Hepatocyte (in vitro differentiated cells): ENCODE data around the gene ZNF710. TPM values are rescaled to one million over a fixed set of nuclear protein-coding genes. Genes with fewer than 3 reads are reported as not detected.

Experiments
- DNase-seq: peaks from one replicate; pipeline ENCODE4 v3.0.0-alpha.2; 2016; ENCODE audit warnings: low spot score
- H2AFZ ChIP-seq: fragments of 200-600 bp; sonication (generic); 2 replicates; pipeline ENCODE4 v1.6.0; 2016; ENCODE audit warnings: antibody characterized with exemption, mild to moderate bottlenecking
- H3K27ac ChIP-seq: fragments of 200-600 bp; sonication (generic); 2 replicates; pipeline ENCODE4 v1.5.1; 2016; ENCODE audit warnings: mild to moderate bottlenecking
- H3K27me3 ChIP-seq: fragments of 200-600 bp; sonication (generic); 2 replicates; pipeline ENCODE4 v1.6.1; 2016
- H3K36me3 ChIP-seq: fragments of 200-600 bp; sonication (generic); replicated peaks from 2 replicates; pipeline ENCODE4 v1.5.1; 2016; ENCODE audit warnings: low read depth; ENCODE audit not compliant: insufficient read depth
- H3K4me1 ChIP-seq: fragments of 200-600 bp; sonication (generic); 2 replicates; pipeline ENCODE4 v1.5.1; 2016; ENCODE audit warnings: mild to moderate bottlenecking, moderate library complexity; ENCODE audit not compliant: insufficient read depth
- H3K4me2 ChIP-seq: fragments of 200-600 bp; sonication (generic); 2 replicates; pipeline ENCODE4 v1.6.0; 2016
- H3K4me3 ChIP-seq: fragments of 200-600 bp; sonication (generic); 2 replicates; pipeline ENCODE4 v1.5.1; 2016; ENCODE audit warnings: mild to moderate bottlenecking
- H3K79me2 ChIP-seq: fragments of 200-600 bp; sonication (generic); 2 replicates; pipeline ENCODE4 v1.6.0; 2017; ENCODE audit warnings: mild to moderate bottlenecking
- H3K9me2 ChIP-seq: fragments of 200-600 bp; sonication (generic); replicated peaks from 2 replicates; pipeline ENCODE4 v1.6.0; 2017; ENCODE audit warnings: mild to moderate bottlenecking; ENCODE audit not compliant: insufficient read depth
- H3K9me3 ChIP-seq: fragments of 200-600 bp; sonication (generic); 2 replicates; pipeline ENCODE4 v1.5.1; 2016; ENCODE audit warnings: low read depth, mild to moderate bottlenecking
- H4K20me1 ChIP-seq: fragments of 200-600 bp; sonication (generic); 2 replicates; pipeline ENCODE4 v1.6.0; 2016; ENCODE audit warnings: mild to moderate bottlenecking; ENCODE audit not compliant: insufficient read depth, poor library complexity, severe bottlenecking
- EZH2 ChIP-seq: fragments of 200-600 bp; sonication (generic); IDR thresholded peaks from 2 replicates; pipeline ENCODE4 v1.6.1; 2016; ENCODE audit warnings: antibody characterized with exemption, mild to moderate bottlenecking, borderline replicate concordance
- EZH2phosphoT487 ChIP-seq: fragments of 200-600 bp; sonication (generic); IDR thresholded peaks from one replicate; pipeline ENCODE4 v1.6.1; 2018; ENCODE audit warnings: antibody characterized with exemption, mild to moderate bottlenecking, low read depth, moderate library complexity; ENCODE audit not compliant: unreplicated experiment, severe bottlenecking
- WGBS: methylation state at CpG from one replicate; pipeline ENCODE4 v1.1.6; 2016; ENCODE audit warnings: low lambda C conversion rate; ENCODE audit errors: missing lambda C conversion rate; 5-methylcytosine and 5-hydroxymethylcytosine counted together
- polyA plus RNA-seq: library from polyadenylated mRNA; unstranded; fragments of >200 nt; fragmentation: Nextera tagmentation; extraction: Ambion mirVana; gene quantifications from 2 replicates; pipeline ENCODE4 v1.2.1, GENCODE V29; 2016
- total RNA-seq: library from RNA; depleted of rRNA; stranded (reverse); fragments of >200 nt; gene quantifications from 2 replicates; pipeline ENCODE4 v1.2.3, GENCODE V29; 2014
- TF ChIP-seq, protein P1 (sequence below): fragments of 200-600 bp; sonication (generic); IDR thresholded peaks from 2 replicates; pipeline ENCODE4 v1.5.1; 2016; ENCODE audit warnings: antibody characterized with exemption, mild to moderate bottlenecking; ENCODE audit not compliant: poor library complexity

ZNF710 gene
- total and polyA plus RNA-seq, 2 experiments from 2014 or later: 14.5 to 17.2 TPM

DNA sequence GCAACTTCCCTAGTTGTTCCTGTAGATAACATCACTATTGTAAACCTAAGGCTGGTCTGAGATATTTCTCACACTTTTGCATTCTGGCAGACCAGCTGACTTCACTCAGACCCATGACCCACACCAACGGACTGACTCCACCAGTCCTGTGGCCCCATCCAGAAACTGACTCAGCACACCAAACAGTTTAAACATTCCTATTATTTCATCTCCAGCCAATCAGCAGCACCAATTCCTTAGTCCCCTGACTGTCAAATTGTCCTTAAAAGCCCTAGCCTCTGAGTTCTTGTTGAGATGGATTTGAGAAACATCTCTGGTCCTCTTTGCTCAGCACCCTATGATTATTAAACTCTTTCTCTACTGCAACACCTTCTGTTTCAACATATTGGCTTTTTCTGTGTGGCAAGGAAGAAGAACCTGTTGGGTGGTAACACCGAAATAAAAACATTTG, 113.4 kb downstream of the ZNF710 start:
- no peak for TF ChIP-seq EZH2
- no peak for DNase-seq
- Histone ChIP-seq H3K27me3 (no peaks in the 10 kb centered on the region), H2AFZ (no peak overlapping the region), H3K4me3 (no peak overlapping the region), H3K9me3 (no peaks in the 10 kb centered on the region), H3K9me2 (no peaks in the 10 kb centered on the region), H4K20me1 (no peaks in the 10 kb centered on the region), H3K36me3 (no peaks in the 10 kb centered on the region), H3K4me1 (no peaks in the 10 kb centered on the region), H3K4me2 (no peak overlapping the region), H3K27ac (no peak overlapping the region), H3K79me2 (no peaks in the 10 kb centered on the region)
- 92% methylated on average over 2 of the region's 2 CpGs for WGBS

DNA sequence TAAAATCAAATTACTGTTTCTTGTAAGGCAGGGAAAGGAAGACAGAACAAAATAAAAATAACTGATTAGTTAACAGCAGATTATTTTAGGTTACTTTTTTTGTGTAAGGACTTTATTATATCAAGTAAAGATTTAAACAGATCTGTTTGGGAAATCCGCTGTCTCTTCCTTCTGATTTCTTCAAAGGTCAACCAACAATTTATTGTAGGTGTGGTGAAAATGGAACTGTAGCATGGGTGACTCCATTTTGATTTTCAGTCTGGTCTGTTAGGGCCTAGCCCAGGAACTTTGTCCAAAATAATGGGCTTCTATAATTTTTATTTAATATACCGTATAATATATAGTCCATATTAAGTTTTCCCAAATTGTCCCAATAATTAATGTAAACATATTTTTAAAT, 114.7 kb downstream of the ZNF710 start:
- H3K27ac ChIP-seq: no peak overlapping the region
- no peak overlapping the region for H3K4me2 ChIP-seq
- DNase-seq: no peak
- no peaks in the 10 kb centered on the region for H3K36me3 ChIP-seq
- no peaks in the 10 kb centered on the region for H3K9me2 ChIP-seq
- H3K4me3 ChIP-seq: no peak overlapping the region
- no peaks in the 10 kb centered on the region for H3K4me1 ChIP-seq
- no peak overlapping the region for H2AFZ ChIP-seq
- no peaks in the 10 kb centered on the region for H3K9me3 ChIP-seq
- no peaks in the 10 kb centered on the region for H4K20me1 ChIP-seq
- H3K79me2 ChIP-seq: no peaks in the 10 kb centered on the region
- no peaks in the 10 kb centered on the region for H3K27me3 ChIP-seq
- 89% methylated on average over 2 of the region's 2 CpGs for WGBS
- TF ChIP-seq EZH2phosphoT487 (no peak), EZH2 (no peak)
- TF ChIP-seq, protein P1, sequence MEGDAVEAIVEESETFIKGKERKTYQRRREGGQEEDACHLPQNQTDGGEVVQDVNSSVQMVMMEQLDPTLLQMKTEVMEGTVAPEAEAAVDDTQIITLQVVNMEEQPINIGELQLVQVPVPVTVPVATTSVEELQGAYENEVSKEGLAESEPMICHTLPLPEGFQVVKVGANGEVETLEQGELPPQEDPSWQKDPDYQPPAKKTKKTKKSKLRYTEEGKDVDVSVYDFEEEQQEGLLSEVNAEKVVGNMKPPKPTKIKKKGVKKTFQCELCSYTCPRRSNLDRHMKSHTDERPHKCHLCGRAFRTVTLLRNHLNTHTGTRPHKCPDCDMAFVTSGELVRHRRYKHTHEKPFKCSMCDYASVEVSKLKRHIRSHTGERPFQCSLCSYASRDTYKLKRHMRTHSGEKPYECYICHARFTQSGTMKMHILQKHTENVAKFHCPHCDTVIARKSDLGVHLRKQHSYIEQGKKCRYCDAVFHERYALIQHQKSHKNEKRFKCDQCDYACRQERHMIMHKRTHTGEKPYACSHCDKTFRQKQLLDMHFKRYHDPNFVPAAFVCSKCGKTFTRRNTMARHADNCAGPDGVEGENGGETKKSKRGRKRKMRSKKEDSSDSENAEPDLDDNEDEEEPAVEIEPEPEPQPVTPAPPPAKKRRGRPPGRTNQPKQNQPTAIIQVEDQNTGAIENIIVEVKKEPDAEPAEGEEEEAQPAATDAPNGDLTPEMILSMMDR: no peak

DNA sequence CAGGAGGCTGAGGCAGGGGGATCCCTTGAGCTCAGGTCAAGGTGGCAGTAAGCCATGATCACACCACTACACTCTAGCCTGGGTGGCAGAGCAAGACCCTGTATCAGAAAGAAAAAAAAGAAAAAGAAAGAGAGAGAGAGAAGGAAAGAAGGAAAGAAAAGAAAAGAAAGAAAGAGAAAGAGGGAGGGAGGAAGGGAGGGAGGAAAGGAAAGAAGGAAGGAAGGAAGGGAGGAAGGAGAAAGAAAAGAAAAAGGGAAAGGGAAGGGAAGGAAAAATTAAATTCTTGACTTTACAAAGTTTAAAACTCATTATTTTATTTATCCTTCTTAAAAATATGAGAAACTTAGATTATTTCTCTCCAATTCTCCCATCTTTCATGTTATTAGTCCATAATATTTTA, 118.2 kb downstream of the ZNF710 start:
- Histone ChIP-seq H3K9me3 (no peaks in the 10 kb centered on the region), H3K9me2 (no peaks in the 10 kb centered on the region), H3K4me2 (no peak overlapping the region), H4K20me1 (no peaks in the 10 kb centered on the region), H2AFZ (no peak overlapping the region), H3K36me3 (no peaks in the 10 kb centered on the region), H3K27me3 (no peaks in the 10 kb centered on the region), H3K79me2 (no peaks in the 10 kb centered on the region), H3K4me3 (no peak overlapping the region), H3K27ac (no peak overlapping the region), H3K4me1 (no peaks in the 10 kb centered on the region)
- DNase-seq: no peak
- no peak for TF ChIP-seq EZH2phosphoT487
- TF ChIP-seq EZH2: no peak
- TF ChIP-seq, protein P1: no peak

DNA sequence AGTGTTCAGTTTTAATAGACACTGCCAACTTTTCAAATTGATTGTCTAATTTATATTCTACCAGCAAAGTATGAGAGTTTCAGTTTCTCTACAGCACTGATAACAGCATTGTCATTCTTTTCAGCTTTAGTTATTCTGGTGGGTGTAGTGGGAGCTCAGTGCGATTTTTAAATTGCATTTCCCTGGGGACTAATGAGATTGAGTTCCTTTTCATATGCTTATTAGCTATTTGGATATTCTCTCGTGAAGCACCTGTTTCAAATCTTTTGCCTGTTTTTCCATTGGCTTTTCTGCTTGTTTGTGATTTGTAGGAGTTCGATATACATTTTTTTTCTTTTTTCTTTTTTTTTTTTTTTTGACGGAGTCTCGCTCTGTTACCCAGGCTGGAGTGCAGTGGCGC, 120.0 kb downstream of the ZNF710 start:
- no peak for TF ChIP-seq EZH2
- TF ChIP-seq EZH2phosphoT487: no peak
- TF ChIP-seq, protein P1: no peak

More for the DNA sequence above, 120.0 kb downstream of the ZNF710 start:
- 79% methylated on average over 4 of the region's 6 CpGs for WGBS
- Histone ChIP-seq H2AFZ (no peak overlapping the region), H3K4me3 (no peak overlapping the region), H4K20me1 (no peaks in the 10 kb centered on the region), H3K27me3 (no peaks in the 10 kb centered on the region), H3K9me3 (no peaks in the 10 kb centered on the region), H3K9me2 (no peaks in the 10 kb centered on the region), H3K79me2 (no peaks in the 10 kb centered on the region), H3K4me2 (no peak overlapping the region), H3K36me3 (no peaks in the 10 kb centered on the region), H3K27ac (no peak overlapping the region), H3K4me1 (no peaks in the 10 kb centered on the region)
- no peak for DNase-seq
